HG02623 (cell line): Measurements from ENCODE around the gene THAP3.
A peak's percentile ranks its signal among the peaks of the same experiment; 100 is the strongest.

Experiments used
- ATAC-seq: cut with Tn5 transposase; IDR thresholded peaks from one replicate; pipeline ENCODE4 v1.9.1; 2021; ENCODE audit warnings: moderate library complexity; ENCODE audit not compliant: unreplicated experiment

The THAP3 gene

GRCh38 chr1:6624710-6625583, at the start of gene THAP3:
TSS of gene THAP3 (plus strand) at chr1:6624868. CDS start at chr1:6625219, 351 bp downstream.
- peak; percentile 78 for ATAC-seq

GRCh38 chr1:6577831-6578525, 46.7 kb upstream of the THAP3 start:
- no peak for ATAC-seq

GRCh38 chr1:6578624-6579373, 45.9 kb upstream of the THAP3 start:
- ATAC-seq, result no peak

GRCh38 chr1:6579374-6580118, 45.1 kb upstream of the THAP3 start, which contains the start of gene ZBTB48:
TSS of gene ZBTB48 (plus strand) at chr1:6579994. CDS start at chr1:6580610, 616 bp downstream.
- peak; percentile 94 for ATAC-seq

GRCh38 chr1:6580119-6580592, 44.5 kb upstream of the THAP3 start:
- no peak for ATAC-seq

GRCh38 chr1:6580593-6581409, 43.9 kb upstream of the THAP3 start:
- ATAC-seq, result no peak

GRCh38 chr1:6581561-6582305, 42.9 kb upstream of the THAP3 start:
- no peak for ATAC-seq

GRCh38 chr1:6582370-6582769, 42.3 kb upstream of the THAP3 start:
- no peak for ATAC-seq

GRCh38 chr1:6584126-6585080, 40.3 kb upstream of the THAP3 start:
- ATAC-seq, result no peak

GRCh38 chr1:6585081-6585722, 39.5 kb upstream of the THAP3 start:
- no peak for ATAC-seq

GRCh38 chr1:6585841-6586240, 38.8 kb upstream of the THAP3 start:
- no peak for ATAC-seq

- ATAC-seq, result no peak
These were observed 38.3 kb upstream of the THAP3 start for GRCh38 chr1:6586404-6586816.

- no peak for ATAC-seq
These were observed 37.2 kb upstream of the THAP3 start for GRCh38 chr1:6587261-6588005.

GRCh38 chr1:6588128-6588892, 36.4 kb upstream of the THAP3 start:
- ATAC-seq, result no peak

GRCh38 chr1:6588893-6589520, 35.7 kb upstream of the THAP3 start:
- no peak for ATAC-seq
